ENCODE results near the gene CFAP53.

GRCh38 chr18:50177294-50177992 lies 88.9 kb downstream of the CFAP53 start:
- TF ChIP-seq CTCF (IDR thresholded peaks at IDR 0.05; ENCODE audit: insufficient read depth, low read depth, low read length) (no peak), EZH2 (IDR thresholded peaks at IDR 0.05; ENCODE audit: insufficient read depth, low read length) (no peak)

Data from astrocyte (in vitro differentiated cells and primary cell).